Stimulated activated CD4-positive, alpha-beta T cell treated with anti-CD3 and anti-CD28 coated beads, Interleukin-1b, Interleukin-23, amount 100 ng/mL, for 48 hours (primary cell): ENCODE measurements around the gene SNRPN.
"Not testable (repeated sequence)": the region's sequence is repeated elsewhere in the genome, so short reads cannot be mapped to it uniquely, and the experiment has no call there.

Source experiments
- DNase-seq: peaks from one replicate; pipeline ENCODE4 v3.0.0-alpha.2; 2020

SNRPN gene

GRCh38 chr15:24971772-24972171 is 17.0 kb downstream of the SNRPN start:
- DNase-seq, result no peak

DNA sequence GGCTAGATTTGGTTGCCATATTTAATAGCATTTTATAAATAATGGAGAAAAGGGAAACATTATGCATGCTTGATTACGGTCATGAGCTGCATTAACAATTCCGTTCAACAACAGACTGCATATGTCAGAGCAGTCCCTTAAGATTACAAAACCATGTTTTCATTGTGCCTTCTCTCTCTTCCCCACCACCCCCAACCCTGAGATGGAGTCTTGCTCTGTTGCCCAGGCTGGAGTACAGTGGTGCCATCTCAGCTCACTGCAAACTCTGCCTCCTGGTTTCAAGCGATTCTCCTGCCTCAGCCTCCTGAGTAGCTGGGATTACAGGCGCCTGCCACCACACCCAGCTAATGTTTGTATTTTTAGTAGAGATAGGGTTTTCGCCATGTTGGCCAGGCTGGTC is 17.9 kb downstream of the SNRPN start:
- DNase-seq, result not testable (repeated sequence)

GRCh38 chr15:24976932-24977331 is 22.1 kb downstream of the SNRPN start:
- no peak for DNase-seq

DNA sequence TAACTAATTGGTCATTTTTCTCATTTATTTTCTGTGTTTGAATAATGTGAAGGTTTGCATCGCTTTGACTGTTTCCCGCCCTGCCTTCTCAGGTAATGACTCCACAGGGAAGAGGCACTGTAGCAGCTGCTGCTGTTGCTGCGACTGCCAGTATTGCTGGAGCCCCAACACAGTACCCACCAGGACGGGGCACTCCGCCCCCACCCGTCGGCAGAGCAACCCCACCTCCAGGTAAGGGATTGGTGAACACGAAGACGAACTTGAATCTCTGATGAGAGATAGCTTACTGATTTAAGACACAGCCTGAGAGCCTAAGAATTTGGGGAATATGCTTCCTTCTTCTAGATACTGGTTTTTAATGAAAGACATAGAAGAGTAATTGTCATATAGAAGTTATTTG is 22.9 kb downstream of the SNRPN start:
- no peak for DNase-seq

- DNase-seq, result no peak
These were observed 30.4 kb downstream of the SNRPN start for GRCh38 chr15:24985224-24985623.

DNA sequence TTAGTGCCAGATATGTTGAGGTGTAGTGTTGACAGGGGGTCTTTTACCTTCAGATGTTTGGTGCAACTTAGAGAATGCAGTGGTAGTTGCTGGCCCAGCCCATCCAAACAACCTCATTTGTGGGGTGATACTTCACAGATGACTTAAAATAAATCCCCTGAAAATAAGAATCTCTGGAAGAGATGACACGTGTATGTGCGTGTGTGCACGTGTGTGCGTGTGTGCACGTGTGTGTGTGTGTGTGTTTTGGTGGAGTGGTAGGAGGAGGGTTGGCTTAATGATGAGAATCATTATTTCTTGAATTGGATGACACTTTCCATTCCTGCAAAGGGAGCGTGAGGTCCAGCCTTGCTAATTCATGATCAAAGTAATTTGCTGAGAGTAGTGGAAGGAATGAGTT is 31.9 kb downstream of the SNRPN start:
- DNase-seq, result no peak

GRCh38 chr15:25019434-25019833 is 64.6 kb downstream of the SNRPN start:
- no peak for DNase-seq

- no peak for DNase-seq
These were observed 67.4 kb downstream of the SNRPN start for GRCh38 chr15:25022233-25022632.
